Measurements from ENCODE around the gene LRRN2. TPM values are rescaled to one million over a fixed set of nuclear protein-coding genes. Genes with fewer than 3 reads are reported as not detected.

Gene LRRN2
- total RNA-seq, 1 experiment from 2014 or later: 5.8 TPM

DNA sequence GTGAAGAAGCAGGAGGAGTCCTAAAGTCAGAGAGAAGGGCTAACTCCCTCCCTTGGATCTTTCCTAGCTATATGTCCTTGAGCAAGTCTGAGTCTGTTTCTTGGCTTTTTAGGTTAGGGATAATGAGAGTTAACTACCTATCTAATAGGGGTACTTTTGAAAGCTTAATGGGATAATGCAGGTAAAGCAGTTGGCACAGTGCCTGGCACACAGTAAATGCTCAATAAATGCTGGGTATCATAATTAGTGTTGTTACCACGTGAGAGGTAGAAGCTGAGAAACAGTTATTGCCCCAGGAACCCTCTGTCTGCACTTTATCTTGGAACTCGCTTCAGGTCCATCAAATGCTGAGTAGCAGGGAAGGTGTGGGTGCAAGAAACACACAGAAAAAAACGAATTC is 5.5 kb downstream of the LRRN2 start:
- Histone ChIP-seq H2AFZ (ENCODE audit: low read length) (no peak overlapping the region), H3K18ac (ENCODE audit: insufficient read length, low read depth, low read length) (no peak overlapping the region), H3K79me1 (ENCODE audit: insufficient read depth, low read depth, low read length, poor library complexity, severe bottlenecking) (no peaks in the 10 kb centered on the region), H3K9me3 (ENCODE audit: control insufficient read depth, low read depth, low read length) (no peaks in the 10 kb centered on the region), H3K27me3 (ENCODE audit: insufficient read depth, low read length) (no peaks in the 10 kb centered on the region; the same call in 1 of the 2 replicates), H3K23ac (ENCODE audit: insufficient read length, low read depth, low read length) (no peak overlapping the region), H2BK5ac (ENCODE audit: insufficient read length, low read length) (no peak overlapping the region), H3K27ac (ENCODE audit: insufficient read length, low read depth, low read length) (no peak overlapping the region), H4K8ac (replicated peaks; ENCODE audit: insufficient read length, low read depth, low read length) (no peak overlapping the region), H3K79me2 (ENCODE audit: insufficient read depth, low read length) (no peaks in the 10 kb centered on the region), H2BK15ac (ENCODE audit: low read depth, low read length) (no peak overlapping the region), H2AK5ac (ENCODE audit: insufficient read length, low read length) (no peak overlapping the region), H3T11ph (ENCODE audit: low read length) (no peak overlapping the region), H3K56ac (ENCODE audit: insufficient read length, low read depth, low read length) (no peak overlapping the region), H2BK120ac (ENCODE audit: low read depth, low read length, poor library complexity, severe bottlenecking) (no peak overlapping the region), H4K5ac (ENCODE audit: insufficient read length, low read depth, low read length) (no peak overlapping the region), H3K14ac (ENCODE audit: insufficient read depth, low read length) (no peak overlapping the region), H3K4ac (ENCODE audit: low read depth, low read length) (no peak overlapping the region), H3K9ac (ENCODE audit: extremely low read depth, insufficient read length, low read length) (no peak overlapping the region), H3K4me1 (ENCODE audit: insufficient read depth, low read length) (no peaks in the 10 kb centered on the region), H3K23me2 (ENCODE audit: insufficient read length, low read depth, low read length, poor library complexity, severe bottlenecking) (peaks cover 8% of the 10 kb centered on the region), H2BK20ac (ENCODE audit: low read depth, low read length, poor library complexity, severe bottlenecking) (no peak overlapping the region), H4K91ac (ENCODE audit: insufficient read length, low read depth, low read length) (no peak overlapping the region), H4K20me1 (ENCODE audit: control insufficient read depth, insufficient read depth, insufficient read length) (no peaks in the 10 kb centered on the region), H3K4me2 (ENCODE audit: insufficient read depth, insufficient read length, low read length) (no peak overlapping the region), H2BK12ac (ENCODE audit: insufficient read length, low read depth, low read length) (no peak overlapping the region)
- no peak for DNase-seq
- no peaks in the 10 kb centered on the region for H3K9me3 Mint-ChIP-seq
- peaks cover 39% of the 10 kb centered on the region for H3K27me3 Mint-ChIP-seq (ENCODE audit: low read depth)
- no peak overlapping the region for H3K27ac Mint-ChIP-seq
- TF ChIP-seq, protein P1, sequence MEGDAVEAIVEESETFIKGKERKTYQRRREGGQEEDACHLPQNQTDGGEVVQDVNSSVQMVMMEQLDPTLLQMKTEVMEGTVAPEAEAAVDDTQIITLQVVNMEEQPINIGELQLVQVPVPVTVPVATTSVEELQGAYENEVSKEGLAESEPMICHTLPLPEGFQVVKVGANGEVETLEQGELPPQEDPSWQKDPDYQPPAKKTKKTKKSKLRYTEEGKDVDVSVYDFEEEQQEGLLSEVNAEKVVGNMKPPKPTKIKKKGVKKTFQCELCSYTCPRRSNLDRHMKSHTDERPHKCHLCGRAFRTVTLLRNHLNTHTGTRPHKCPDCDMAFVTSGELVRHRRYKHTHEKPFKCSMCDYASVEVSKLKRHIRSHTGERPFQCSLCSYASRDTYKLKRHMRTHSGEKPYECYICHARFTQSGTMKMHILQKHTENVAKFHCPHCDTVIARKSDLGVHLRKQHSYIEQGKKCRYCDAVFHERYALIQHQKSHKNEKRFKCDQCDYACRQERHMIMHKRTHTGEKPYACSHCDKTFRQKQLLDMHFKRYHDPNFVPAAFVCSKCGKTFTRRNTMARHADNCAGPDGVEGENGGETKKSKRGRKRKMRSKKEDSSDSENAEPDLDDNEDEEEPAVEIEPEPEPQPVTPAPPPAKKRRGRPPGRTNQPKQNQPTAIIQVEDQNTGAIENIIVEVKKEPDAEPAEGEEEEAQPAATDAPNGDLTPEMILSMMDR (conservative IDR thresholded peaks at IDR 0.05): no peak
- H3K4me1 Mint-ChIP-seq: peaks cover 8 to 14% of the 10 kb centered on the region in 2 experiments; a peak in 3 of 4 replicates
- no peaks in the 10 kb centered on the region; a peak in 1 of 7 replicates for H3K36me3 Mint-ChIP-seq (ENCODE audit: insufficient read depth in 1 of 3, low read depth in 3 of 3)
- no peak overlapping the region for H3K4me3 Mint-ChIP-seq
- no CpG with 5 or more reads among the region's 3 CpGs for WGBS (ENCODE audit: extremely low coverage, insufficient read length, low lambda C conversion rate)
